GM12874 (cell line): ENCODE data around the gene ZNF688.

Experiments used
- TF ChIP-seq, protein P1 (sequence below): IDR thresholded peaks from 2 replicates; pipeline ENCODE4 v1.5.1; 2011; ENCODE audit warnings: low read depth, mild to moderate bottlenecking, control low read depth, low read length, moderate library complexity; ENCODE audit not compliant: insufficient read depth

ZNF688 gene

DNA sequence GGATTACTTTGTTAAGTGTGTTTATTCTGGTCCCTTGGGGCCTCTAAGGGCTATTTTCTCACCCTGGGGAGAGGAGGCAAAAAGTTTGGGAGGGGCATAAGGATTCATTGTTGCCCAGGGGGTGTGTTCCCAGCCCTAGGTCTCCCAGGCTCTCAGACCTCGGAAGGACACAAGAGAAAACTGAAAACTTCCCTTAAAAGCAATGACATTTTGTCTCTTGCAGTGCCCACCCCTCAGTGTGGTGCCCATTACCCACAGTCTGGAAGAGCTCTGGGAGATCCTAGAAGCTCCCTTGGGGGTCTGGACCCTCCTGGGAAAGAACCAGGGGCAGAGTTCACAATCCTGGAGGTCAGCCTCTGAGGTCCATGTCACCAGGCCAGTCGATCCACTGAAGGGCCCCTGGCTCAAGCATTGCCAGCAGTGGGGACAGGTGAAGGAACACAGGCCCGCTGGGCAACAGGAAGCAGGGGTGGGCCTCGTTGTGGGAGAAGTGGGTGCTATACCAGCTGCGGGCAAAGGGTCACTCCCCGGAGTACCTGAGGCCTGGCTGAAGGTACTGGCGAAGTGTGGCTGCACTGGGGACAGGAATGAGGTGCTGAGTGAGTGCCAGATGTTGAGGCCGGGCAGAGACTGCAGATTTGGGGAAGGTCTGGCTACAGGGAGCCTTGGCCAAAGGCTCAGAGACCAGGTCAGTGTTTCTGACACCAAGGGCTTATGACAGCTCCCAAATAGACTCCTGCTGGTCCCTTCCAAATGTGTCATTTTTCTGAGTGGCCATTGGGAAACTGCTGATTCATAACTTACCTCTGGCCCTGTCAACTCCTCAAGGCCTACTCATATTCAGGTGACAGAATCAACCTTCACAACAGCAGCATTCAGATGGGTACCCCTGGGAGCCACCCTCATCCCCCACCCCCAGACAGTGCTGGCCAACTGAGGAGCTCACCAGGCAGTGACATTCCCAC lies 32.2 kb downstream of the ZNF688 start:
- TF ChIP-seq, protein P1, sequence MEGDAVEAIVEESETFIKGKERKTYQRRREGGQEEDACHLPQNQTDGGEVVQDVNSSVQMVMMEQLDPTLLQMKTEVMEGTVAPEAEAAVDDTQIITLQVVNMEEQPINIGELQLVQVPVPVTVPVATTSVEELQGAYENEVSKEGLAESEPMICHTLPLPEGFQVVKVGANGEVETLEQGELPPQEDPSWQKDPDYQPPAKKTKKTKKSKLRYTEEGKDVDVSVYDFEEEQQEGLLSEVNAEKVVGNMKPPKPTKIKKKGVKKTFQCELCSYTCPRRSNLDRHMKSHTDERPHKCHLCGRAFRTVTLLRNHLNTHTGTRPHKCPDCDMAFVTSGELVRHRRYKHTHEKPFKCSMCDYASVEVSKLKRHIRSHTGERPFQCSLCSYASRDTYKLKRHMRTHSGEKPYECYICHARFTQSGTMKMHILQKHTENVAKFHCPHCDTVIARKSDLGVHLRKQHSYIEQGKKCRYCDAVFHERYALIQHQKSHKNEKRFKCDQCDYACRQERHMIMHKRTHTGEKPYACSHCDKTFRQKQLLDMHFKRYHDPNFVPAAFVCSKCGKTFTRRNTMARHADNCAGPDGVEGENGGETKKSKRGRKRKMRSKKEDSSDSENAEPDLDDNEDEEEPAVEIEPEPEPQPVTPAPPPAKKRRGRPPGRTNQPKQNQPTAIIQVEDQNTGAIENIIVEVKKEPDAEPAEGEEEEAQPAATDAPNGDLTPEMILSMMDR, result no peak

DNA sequence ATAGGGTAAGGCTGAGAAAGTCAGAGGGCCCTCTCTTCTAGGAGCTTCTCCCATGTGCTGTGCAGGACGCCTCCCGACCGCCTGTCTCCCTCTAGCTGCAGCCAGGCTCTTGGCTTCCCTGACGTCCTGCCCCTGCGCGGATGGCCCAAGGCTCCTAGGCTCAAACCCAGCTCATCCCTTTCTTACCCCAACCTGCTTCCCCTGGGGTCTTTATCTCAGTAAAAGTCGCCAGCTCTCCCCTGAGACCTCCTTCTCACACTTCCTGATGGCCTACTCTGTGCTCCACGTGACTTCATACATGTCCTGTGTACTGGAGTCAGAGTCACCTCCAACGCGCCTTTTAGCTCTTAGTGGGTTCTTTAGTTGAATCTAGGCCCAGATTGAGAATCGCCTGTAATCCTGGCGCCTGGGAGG lies 35.7 kb downstream of the ZNF688 start:
- TF ChIP-seq, protein P1, result peak; percentile 64

DNA sequence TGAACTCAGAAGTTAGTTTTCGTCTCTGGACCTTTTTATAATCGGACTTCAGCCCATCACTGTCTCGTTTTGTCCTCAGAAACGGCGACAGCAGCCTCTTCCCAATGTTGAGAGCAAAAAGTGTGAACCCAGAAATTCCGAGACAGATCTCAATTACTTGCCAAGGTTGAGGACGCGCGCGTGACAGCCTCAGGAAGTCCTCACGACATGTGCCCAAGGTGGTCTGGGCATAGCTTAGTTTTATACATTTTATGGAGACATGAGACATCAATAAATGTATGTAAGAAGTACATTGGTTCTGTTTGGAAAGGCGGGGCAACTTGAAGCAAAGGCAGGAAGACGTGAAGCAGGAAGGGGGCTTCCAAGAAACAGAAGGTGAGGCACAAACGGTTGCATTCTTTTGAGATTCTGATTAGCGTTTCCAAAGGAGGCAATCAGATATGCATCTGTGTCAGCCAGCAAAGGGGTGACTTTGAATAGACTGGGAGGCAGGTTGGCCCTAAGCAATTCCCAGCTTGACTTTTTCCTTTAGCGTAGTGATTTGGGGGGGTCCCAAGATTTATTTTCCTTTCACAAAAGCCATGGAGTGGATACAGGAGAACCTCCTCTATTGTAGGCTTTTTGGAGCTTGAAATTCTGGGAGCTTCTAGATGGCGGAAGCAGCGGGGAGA lies 36.3 kb downstream of the ZNF688 start:
- TF ChIP-seq, protein P1, result no peak

DNA sequence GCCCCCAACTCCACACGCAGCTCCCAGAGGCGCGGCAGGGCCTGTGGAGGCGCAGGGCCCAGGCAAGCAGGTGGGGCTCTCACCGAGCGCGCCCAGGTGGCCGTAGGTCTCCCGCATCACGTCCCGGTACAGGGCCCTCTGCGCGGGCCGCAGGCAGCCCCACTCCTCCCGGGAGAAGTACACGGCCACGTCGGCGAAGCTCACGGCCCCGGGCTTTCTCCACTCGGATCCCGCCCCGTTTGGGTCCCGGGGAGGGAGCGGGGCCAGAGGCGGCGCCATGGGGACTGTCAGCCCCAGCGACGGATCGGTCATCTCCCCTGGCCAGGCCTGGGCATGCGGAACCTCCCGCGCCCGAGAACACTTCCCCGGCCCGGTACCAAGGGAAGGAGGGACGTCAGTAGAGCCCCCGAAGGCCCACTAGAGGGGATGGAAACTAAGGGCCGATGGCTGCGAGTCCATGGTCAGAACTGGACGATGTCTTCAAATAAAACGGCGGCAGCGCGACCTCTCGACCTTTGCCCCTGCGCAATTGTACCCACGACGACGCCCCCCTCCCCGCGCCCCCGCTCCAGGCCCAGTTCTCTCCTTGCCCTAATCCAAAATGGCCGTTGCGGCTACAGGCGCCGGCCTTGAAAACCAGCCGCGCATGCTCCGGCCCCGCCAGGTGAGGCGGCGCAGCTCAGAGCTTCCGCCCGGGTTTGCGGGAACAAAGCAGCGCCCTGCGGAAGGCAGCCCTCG lies 37.0 kb downstream of the ZNF688 start, which contains the start of gene ZNF747:
Gene ZNF747, minus strand, starts transcription at position 491 of the 738 bp plus-strand sequence. Its CDS starts 179 bp downstream, at position 312.
- TF ChIP-seq, protein P1, result no peak

DNA sequence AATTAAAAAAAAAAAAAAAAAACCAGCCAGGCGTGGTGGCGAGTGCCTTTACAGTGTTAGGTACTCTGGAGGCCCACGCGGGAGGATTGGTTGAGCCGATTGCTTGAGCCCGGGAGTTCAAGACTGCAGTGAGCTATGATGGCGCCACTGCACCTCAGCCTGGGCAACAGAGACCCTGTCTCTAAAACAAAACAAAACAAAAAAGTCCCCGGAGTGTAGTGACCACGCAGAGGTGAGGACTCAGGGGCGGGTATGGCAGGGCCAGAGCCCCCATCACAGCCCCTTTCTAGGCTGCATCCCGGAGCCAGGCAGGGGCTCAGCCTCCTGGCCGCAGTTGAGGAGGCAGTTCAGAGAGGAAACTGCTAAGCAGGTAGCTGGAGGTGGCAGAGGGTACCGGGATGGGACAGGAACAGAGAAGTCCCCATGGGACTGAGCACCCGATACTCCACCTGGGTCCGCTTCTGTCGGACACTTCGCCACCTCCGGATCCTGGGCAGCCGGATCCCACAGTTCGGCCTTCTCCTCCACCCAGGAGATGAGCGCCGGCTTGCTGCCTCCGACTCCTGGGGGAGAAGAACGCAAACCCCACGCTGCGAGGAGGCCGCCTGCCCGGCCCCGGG lies 37.7 kb downstream of the ZNF688 start:
- TF ChIP-seq, protein P1, result no peak

DNA sequence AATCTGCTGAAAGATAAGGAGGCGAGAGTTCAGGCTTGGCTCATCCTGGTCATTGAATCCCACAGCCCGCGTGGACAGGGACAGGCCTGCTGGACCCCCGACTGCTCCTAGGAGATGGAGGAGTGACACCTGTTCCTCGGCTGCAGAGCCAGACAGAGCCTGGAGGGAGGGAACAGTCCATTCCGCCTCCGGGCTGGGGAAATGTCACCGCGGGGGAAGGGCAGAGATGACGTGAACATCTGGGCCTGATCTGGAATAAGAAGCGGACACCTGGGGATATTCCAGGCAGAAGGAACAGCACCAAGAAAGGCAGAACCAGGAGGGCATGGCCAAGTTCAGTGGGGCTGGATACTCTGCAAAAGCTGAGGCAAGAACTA lies 38.4 kb downstream of the ZNF688 start:
- TF ChIP-seq, protein P1, result no peak
